GM12878 (cell line): ENCODE measurements around the gene SULF2. TPM values are rescaled to one million over a fixed set of nuclear protein-coding genes. Genes with fewer than 3 reads are reported as not detected.

Source experiments
- ATAC-seq: fragments of 200-7000 bp; cut with Tn5 transposase; 3 replicates; pipeline ENCODE4 v1.9.1; 2020; ENCODE audit warnings: mild to moderate bottlenecking, moderate library complexity
- BruUV-seq: library from RNA; stranded (reverse); fragments of 400-500 nt; replicated peaks from 2 replicates; lab custom pipeline; 2021; lab: Mats Ljungman, UMichigan
- CTCF ChIA-PET: fragments of 300-600 bp; sonication (Branson Sonifier 250); formaldehyde crosslinking; extraction: SDS; loops from one replicate; lab custom pipeline; 2021; ENCODE audit warnings: inconsistent platforms; lab: Yijun Ruan, JAX
- POLR2A ChIA-PET: fragments of 350-600 bp; formaldehyde crosslinking; extraction: SDS; loops from one replicate; lab custom pipeline; 2021; ENCODE audit warnings: inconsistent platforms; lab: Charles Lee
- RAD21 ChIA-PET: fragments of 300-600 bp; sonication (Branson Sonifier 250); formaldehyde crosslinking; loops from one replicate; lab custom pipeline; 2023; ENCODE audit warnings: antibody characterized with exemption; ENCODE audit not compliant: unreplicated experiment; lab: Charles Lee
- SMC1A ChIA-PET: fragments of 300-600 bp; sonication (Branson Sonifier 250); formaldehyde crosslinking; loops from one replicate; lab custom pipeline; 2023; ENCODE audit not compliant: unreplicated experiment, uncharacterized antibody; lab: Charles Lee
- DNase-seq: peaks from one replicate; pipeline ENCODE4 v3.0.0-alpha.2; 2011; ENCODE audit warnings: low read depth, low spot score
- FAIRE-seq: peaks from 3 replicates; lab custom pipeline; 2011; peaks lifted over from hg19 to GRCh38; lab: Jason Lieb, UNC
- H2AFZ ChIP-seq: 2 replicates; pipeline ENCODE4 v1.6.0; 2011; ENCODE audit warnings: low read depth, low read length, control low read depth; ENCODE audit not compliant: control insufficient read depth
- H3K27ac ChIP-seq: 2 replicates; pipeline ENCODE4 v1.5.1; 2011; ENCODE audit warnings: control low read depth; ENCODE audit not compliant: control insufficient read depth, insufficient read depth
- H3K27me3 ChIP-seq, 2 experiments: replicated peaks in 1 of 2; 2 replicates each; pipeline versions ENCODE4 v1.6.0 to v1.6.1; 2011; ENCODE audit warnings: low read length in 1 of 2; ENCODE audit not compliant: control insufficient read depth in 2 of 2, insufficient read depth in 2 of 2
- H3K36me3 ChIP-seq, 2 experiments: 2 replicates each; pipeline ENCODE4 v1.5.1; 2011; ENCODE audit warnings: low read length in 1 of 2; ENCODE audit not compliant: control insufficient read depth in 2 of 2, insufficient read depth in 2 of 2
- H3K4me1 ChIP-seq: 2 replicates; pipeline ENCODE4 v1.6.1; 2011; ENCODE audit warnings: mild to moderate bottlenecking, low read length, moderate library complexity, mixed read lengths; ENCODE audit not compliant: control insufficient read depth, insufficient read depth
- H3K4me2 ChIP-seq: 2 replicates; pipeline ENCODE4 v1.6.0; 2011; ENCODE audit warnings: control low read depth; ENCODE audit not compliant: control insufficient read depth, insufficient read depth
- H3K4me3 ChIP-seq: fragments of 200-600 bp; sonication (generic); 2 replicates; pipeline ENCODE4 v1.5.1; 2016
- H3K79me2 ChIP-seq: 2 replicates; pipeline ENCODE4 v1.6.0; 2011; ENCODE audit warnings: low read length; ENCODE audit not compliant: control insufficient read depth, insufficient read depth
- H3K9ac ChIP-seq: 2 replicates; pipeline ENCODE4 v1.8.0; 2011; ENCODE audit warnings: low read length, control low read depth, mixed read lengths; ENCODE audit not compliant: control insufficient read depth, insufficient read depth
- H3K9me3 ChIP-seq: replicated peaks from 3 replicates; pipeline ENCODE4 v1.5.1; 2011; ENCODE audit warnings: mild to moderate bottlenecking, low read length; ENCODE audit not compliant: control insufficient read depth, insufficient read depth
- H4K20me1 ChIP-seq: 2 replicates; pipeline ENCODE4 v1.6.0; 2011; ENCODE audit not compliant: control insufficient read depth, insufficient read depth
- E2F4 ChIP-seq: IDR thresholded peaks from 2 replicates; pipeline ENCODE4 v1.6.1; 2012; ENCODE audit warnings: low read depth, low read length, improper control_type of control experiment
- EED ChIP-seq: sonication (generic); IDR thresholded peaks from 2 replicates; pipeline ENCODE4 v1.6.1; 2016; ENCODE audit warnings: antibody characterized with exemption, low read depth
- ETV6 ChIP-seq, 2 experiments: fragments of 450-650 bp in 1 of 2; IDR thresholded peaks in 1 of 2; conservative IDR thresholded peaks in 1 of 2; 2 replicates each; pipeline ENCODE4 v1.6.1; 2014; ENCODE audit warnings: antibody characterized with exemption in 1 of 2, borderline replicate concordance in 1 of 2, low read depth in 1 of 2, mild to moderate bottlenecking in 1 of 2, moderate library complexity in 1 of 2
- HSF1 ChIP-seq: fragments of 150-350 bp; IDR thresholded peaks from 2 replicates; pipeline ENCODE4 v1.6.1; 2014; ENCODE audit warnings: mild to moderate bottlenecking, low read depth, low read length
- MXI1 ChIP-seq: fragments of 150-350 bp; IDR thresholded peaks from 2 replicates; pipeline ENCODE4 v1.6.1; 2011; ENCODE audit warnings: low read depth, mild to moderate bottlenecking, inconsistent platforms, low read length, improper control_type of control experiment
- RAD21 ChIP-seq: IDR thresholded peaks from 2 replicates; pipeline ENCODE4 v1.6.1; 2011; ENCODE audit warnings: mild to moderate bottlenecking, low read depth, low read length, moderate library complexity; ENCODE audit not compliant: insufficient read depth
- SP1 ChIP-seq: IDR thresholded peaks from one replicate; pipeline ENCODE4 v1.6.1; 2011; ENCODE audit warnings: low read depth, low read length
- ZNF622 ChIP-seq: fragments of 450-650 bp; IDR thresholded peaks from 2 replicates; pipeline ENCODE4 v1.6.1; 2017; ENCODE audit warnings: mild to moderate bottlenecking, inconsistent platforms
- WGBS: methylation state at CpG from one replicate; pipeline ENCODE4 v1.1.6; 2016; ENCODE audit warnings: low lambda C conversion rate; ENCODE audit not compliant: insufficient replicate concordance, insufficient coverage; ENCODE audit errors: missing lambda C conversion rate; 5-methylcytosine and 5-hydroxymethylcytosine counted together
- in situ Hi-C: fragments of 300-500 bp; cut with MboI; formaldehyde crosslinking; loops from 9 replicates; pipeline ENCODE4 v1.14.3; 2018; ENCODE audit warnings: mixed read lengths
- intact Hi-C: fragments of 100-400 bp; cut with micrococcal nuclease; formaldehyde crosslinking; loops from one replicate; pipeline ENCODE4 v1.14.2; 2022; ENCODE audit not compliant: unreplicated experiment
- polyA plus RNA-seq, 11 experiments: library from polyadenylated mRNA; depleted of rRNA in 4 of 11; unstranded in 6 of 11; stranded (reverse) in 5 of 11; fragments of >200 nt; fragmentation: Nextera tagmentation in 4 of 11; fragmentation: Illumina TruSeq in 1 of 11; extraction: Ambion mirVana in 4 of 11; extraction: Trizol in 1 of 11; gene quantifications; 1 replicate in 1 of 11; 2 replicates in 10 of 11; pipeline versions ENCODE4 v1.2.1 to v1.2.3, GENCODE V29; 2011 to 2016; ENCODE audit warnings: inconsistent platforms in 2 of 11, missing spikeins in 2 of 11, low read depth in 1 of 11
- total RNA-seq, 4 experiments: library from RNA; depleted of rRNA in 3 of 4; stranded (reverse); fragments of >200 nt in 3 of 4; fragmentation: Illumina TruSeq in 1 of 4; extraction: Trizol in 1 of 4; gene quantifications; 2 replicates each; pipeline versions ENCODE4 v1.2.1 to v1.2.3, GENCODE V29; 2013 to 2021

The SULF2 gene
- total and polyA plus RNA-seq, 10 of the 15 experiments (the other 5 are each of a cell fraction or from before 2014, with no cell fraction given) = 0.69 to 4.1 (median 1.6) TPM

- Histone ChIP-seq H3K4me1 (no peaks in the 10 kb centered on the region; the same call in 1 of the 2 replicates), H4K20me1 (no peaks in the 10 kb centered on the region; the same call in 1 of the 2 replicates), H3K9ac (no peak overlapping the region), H2AFZ (no peak overlapping the region), H3K79me2 (no peaks in the 10 kb centered on the region), H3K4me2 (no peak overlapping the region), H3K9me3 (no peaks in the 10 kb centered on the region), H3K27ac (no peak overlapping the region), H3K27me3 (peaks cover 2 to 4% of the 10 kb centered on the region in 2 experiments; a peak in 2 of 4 replicates), H3K4me3 (no peak overlapping the region), H3K36me3 (no peaks in the 10 kb centered on the region)
- ChIA-PET POLR2A (no interaction called here), CTCF (no interaction called here), RAD21 (no interaction called here), SMC1A (no interaction called here)
- in situ Hi-C loops (no loop called here), intact Hi-C loops (no loop called here)
- no peak for ATAC-seq
- no TSS peak for BruUV-seq
- 33% methylated on average over 7 of the region's 7 CpGs for WGBS
- FAIRE-seq = no peak
- no peak for DNase-seq
- no peak for TF ChIP-seq HSF1
- peak in 1 of 2 experiments; percentile 24; a peak in 1 of 4 replicates for TF ChIP-seq ETV6 (conservative IDR thresholded peaks at IDR 0.05 in 1 of 2, IDR thresholded peaks at IDR 0.05 in 1 of 2; ENCODE audit: borderline replicate concordance in 1 of 2, low read depth in 1 of 2)
- TF ChIP-seq MXI1 = no peak
- no peak for TF ChIP-seq RAD21
- no peak for TF ChIP-seq E2F4
- TF ChIP-seq SP1 = no peak
- no peak for TF ChIP-seq ZNF622
- TF ChIP-seq EED = no peak
Measured at GRCh38 chr20:47817573-47817972, 32.3 kb upstream of the SULF2 start.
